SK-MEL-5 (cell line): ENCODE results near the gene FPGS. TPM values are rescaled to one million over a fixed set of nuclear protein-coding genes. Genes with fewer than 3 reads are reported as not detected.
"Not testable (repeated sequence)": the region's sequence is repeated elsewhere in the genome, so short reads cannot be mapped to it uniquely, and the experiment has no call there.

ENCODE experiments used
- DNase-seq: peaks from one replicate; pipeline ENCODE4 v3.0.0-alpha.2; 2016; ENCODE audit warnings: low read depth, low spot score
- in situ Hi-C: cut with HindIII; loops from 2 replicates; pipeline ENCODE4 v1.10.0; 2016; ENCODE audit warnings: low sequenced_read_pairs, high pct_unique_total_duplicates, low pct_unique_long_range_greater_than_20kb
- total RNA-seq: library from RNA; depleted of rRNA; stranded (reverse); fragments of >200 nt; shearing (Covaris generic); gene quantifications from 2 replicates; pipeline ENCODE4 v1.2.3, GENCODE V29; 2014

FPGS gene
- total RNA-seq, 1 experiment from 2014 or later, result 45.2 TPM

DNA sequence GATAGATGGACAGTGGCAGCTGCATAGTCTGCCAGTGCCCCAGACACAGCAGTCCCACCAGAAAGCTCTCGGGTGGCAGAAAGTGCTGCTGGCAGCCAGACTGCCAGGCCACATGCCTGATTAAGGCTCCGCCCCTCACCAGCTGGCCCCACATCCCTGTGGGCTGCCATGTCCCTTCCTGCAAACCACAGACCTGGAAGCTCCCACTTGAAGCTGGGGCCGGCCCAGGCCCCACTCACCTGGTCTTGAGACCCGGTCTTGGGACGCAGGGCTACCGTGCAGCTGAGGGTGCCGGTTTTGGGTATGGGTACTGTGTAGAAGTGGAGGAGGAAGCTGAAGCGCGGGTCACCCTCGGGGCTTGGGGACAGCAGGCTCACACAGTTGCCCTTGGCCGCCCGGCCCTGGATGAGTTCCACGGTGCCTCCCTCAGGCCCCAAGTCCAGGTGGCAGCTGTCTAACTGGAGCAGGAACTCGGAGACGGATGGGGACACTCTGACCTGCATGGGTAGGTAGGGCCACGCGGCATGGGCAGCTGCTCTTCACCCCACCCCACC, 15.3 kb downstream of the FPGS start:
- DNase-seq, result no peak
- in situ Hi-C loops, result no loop called here

GRCh38 chr9:127818574-127818973, 15.9 kb downstream of the FPGS start:
- no peak for DNase-seq
- in situ Hi-C loops, result no loop called here

GRCh38 chr9:127822108-127822507, 19.4 kb downstream of the FPGS start:
- in situ Hi-C loops, result no loop called here
- DNase-seq, result no peak

DNA sequence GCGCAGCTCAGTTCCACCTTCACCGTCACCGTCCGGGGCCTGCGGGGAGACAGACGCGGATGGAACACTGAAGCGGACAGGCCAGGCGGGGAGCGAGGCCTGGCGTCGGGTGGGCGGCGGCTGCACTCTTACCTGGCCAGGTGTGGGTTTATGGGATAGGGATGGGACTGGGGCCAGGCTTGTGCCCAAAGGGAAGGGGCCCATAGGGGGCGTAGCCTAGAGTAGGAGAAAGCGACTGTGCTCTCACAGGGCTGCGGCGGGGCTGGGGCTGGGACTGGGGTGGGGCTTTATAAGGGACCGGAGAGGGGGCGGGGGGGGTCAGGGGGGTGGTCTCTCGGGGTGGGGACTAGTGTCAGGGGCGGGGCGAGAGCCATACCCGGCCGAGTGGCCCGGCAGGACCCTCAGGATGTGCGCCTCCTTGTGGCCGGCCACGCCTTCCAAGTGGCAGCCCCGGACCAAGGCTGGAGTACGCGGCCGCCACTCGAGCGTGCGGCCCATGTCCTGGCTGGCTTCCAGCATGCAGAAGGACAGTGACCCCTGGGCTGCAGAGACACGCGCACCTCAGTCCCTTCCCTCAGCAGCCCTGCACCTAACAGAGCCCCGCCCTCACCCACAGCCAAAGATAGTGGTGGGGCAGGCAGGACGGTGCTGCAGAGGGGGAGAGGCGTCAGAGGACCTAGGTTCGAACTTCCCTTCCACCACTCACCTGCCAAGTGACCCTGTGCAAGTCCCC, 22.8 kb downstream of the FPGS start:
- in situ Hi-C loops, result no loop called here
- peak; percentile 28 for DNase-seq

DNA sequence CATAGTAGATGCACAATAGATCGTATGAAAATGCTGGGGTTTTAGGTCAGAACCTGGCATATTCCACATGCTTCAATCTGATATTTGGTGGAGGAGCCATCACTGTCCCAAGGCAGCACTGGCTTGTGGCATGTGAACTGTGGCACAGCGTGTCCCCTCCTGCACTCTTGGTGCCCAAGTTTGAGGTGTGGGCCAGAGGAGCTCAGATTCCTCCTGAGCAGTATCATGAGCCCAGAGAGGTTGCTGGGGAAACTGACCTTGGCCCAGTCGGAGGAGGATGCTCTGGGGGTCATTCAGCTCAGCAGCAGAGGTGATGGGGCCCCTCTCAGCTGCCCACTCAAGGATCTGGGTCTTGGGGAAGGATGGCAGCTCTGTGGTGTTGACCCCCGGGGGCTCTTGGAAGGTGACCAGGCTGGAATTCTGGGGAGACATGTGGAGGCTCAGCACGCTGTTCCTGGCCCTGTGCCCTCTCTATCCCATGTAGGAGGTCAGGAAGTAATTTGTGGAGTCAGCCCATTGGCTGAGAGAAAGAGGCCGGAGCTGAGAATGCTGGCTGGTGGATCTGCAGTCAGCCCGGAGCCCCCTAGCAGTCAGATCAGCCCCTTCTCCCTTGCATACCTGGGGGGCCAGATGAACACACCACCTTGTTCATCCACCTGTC, 23.7 kb downstream of the FPGS start:
- no peak for DNase-seq
- in situ Hi-C loops, result no loop called here

GRCh38 chr9:127828262-127829031, 25.8 kb downstream of the FPGS start:
- in situ Hi-C loops, result no loop called here
- no peak for DNase-seq

DNA sequence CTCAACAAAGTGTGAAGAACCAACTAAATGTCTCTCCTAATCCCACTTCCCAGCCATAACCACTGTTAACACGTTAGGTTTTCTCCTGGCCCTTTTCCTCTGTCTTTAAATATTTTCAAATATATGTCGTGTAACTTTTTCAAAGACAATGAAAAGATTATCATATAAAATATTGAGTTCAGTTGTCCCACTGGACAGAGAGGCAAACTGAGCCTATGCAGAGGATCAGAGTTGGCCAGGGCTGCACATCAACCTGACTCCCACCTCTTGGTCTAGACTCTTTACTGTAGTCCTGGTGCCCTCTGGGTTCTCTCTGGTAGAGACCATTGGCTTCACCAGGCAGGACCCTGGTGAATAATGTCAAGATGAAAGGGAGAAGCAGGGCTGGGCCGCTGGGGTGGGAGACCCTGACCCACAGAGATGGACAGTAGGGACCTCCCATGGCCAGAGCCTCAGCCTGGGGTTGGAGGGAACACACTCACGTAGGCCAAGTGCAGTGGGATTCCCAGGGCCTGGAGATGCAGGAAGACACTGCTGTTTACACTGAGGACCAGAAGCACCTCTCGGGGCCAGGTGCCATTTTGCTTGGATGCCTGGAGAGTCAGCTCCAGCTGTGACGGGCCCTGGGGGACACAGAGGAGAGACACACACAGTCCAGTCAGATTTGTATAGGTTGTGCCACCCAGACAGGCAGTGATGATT, 26.7 kb downstream of the FPGS start:
- in situ Hi-C loops, result no loop called here
- no peak for DNase-seq

DNA sequence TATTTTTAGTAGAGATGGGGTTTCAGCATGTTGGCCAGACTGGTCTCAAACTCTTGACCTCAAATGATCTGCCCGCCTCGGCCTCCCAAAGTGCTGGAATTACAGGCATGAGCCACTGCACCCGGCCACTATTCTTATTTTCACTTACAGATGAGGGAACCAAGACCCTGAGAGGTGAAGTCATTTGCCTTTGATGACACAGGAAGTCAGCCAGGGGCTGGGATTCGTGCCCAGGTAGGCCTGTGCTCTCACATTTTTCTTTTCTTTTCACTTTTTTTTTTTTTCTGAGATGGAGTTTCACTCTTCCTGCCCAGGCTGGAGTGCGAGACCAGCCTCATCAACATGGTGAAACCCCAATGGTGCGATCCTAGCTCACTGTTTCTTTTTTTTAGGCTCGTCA, 29.6 kb downstream of the FPGS start:
- in situ Hi-C loops, result no loop called here
- DNase-seq, result no peak

- in situ Hi-C loops, result no loop called here
- DNase-seq, result no peak
These were observed 30.9 kb downstream of the FPGS start for GRCh38 chr9:127833555-127833954.

DNA sequence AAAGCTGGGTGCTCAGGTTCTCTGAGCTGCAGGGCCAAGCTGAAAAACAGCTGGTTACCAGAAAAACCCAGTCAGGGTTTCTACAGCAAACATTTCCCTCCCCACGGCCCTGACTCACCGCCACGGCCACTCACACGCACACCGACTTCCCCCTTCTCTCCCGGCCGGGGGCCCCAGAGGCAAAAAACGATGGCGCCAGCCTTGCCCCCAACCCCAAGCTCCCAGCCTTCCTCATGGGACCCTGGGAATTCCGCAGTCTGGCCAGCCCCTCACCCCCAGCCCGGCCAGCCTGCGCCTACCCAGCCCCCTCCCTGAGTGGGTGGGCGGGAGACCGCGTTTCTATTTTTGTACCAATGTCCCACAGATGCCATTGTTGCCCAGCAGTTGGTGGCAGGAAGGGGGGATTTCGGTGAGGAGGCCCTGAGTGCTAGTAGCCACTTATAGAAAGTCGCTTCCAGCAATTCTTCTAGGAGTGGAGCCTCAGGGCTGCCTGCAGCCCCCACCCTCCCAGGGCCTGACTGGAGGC, 33.4 kb downstream of the FPGS start:
- in situ Hi-C loops, result no loop called here
- no peak for DNase-seq

DNA sequence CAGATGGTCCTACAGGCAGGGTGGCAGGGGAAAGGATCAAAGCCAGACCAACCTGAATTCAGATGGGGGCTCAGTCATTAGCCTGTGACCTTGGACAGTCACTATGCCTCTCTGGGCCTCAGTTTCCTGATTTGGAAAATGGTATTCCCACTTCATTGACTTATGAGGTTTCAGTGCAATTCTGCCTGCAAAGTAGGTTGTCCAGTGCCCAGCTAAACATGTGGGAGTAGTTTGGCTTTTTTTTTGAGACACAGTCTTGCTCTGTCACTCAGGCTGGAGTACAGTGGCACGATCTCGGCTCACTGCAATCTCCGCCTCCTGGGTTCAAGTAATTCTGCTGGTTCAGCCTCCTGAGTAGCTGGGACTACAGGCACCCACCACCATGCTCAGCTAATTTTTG, 33.9 kb downstream of the FPGS start:
- in situ Hi-C loops, DNase-seq: not testable (repeated sequence)

DNA sequence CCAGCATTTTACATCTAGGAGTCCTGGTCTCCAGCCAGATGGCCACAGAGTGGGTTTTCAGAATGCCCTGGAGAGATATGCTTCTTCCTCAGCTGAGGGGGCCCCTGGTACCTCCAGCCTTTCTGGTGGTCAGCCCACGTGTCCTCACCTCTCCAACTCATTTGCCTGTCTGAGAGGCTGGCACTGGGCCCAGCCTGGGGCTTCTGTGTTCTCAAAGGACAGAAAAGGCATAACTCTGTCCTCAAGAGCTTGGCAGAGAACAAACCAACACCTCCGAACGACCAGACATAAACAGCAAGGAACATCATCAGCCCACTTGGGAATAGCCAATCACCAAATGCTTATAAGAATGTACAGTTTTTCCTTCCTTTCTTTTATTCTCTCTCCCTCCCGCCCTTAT, 34.7 kb downstream of the FPGS start:
- DNase-seq, result no peak
- in situ Hi-C loops, result no loop called here

- in situ Hi-C loops, result no loop called here
- no peak for DNase-seq
These were observed 35.8 kb downstream of the FPGS start for GRCh38 chr9:127838375-127839078.

GRCh38 chr9:127841087-127841835, 38.6 kb downstream of the FPGS start:
- in situ Hi-C loops, result no loop called here
- no peak for DNase-seq

GRCh38 chr9:127844821-127845359, 42.2 kb downstream of the FPGS start:
- in situ Hi-C loops, result no loop called here

DNA sequence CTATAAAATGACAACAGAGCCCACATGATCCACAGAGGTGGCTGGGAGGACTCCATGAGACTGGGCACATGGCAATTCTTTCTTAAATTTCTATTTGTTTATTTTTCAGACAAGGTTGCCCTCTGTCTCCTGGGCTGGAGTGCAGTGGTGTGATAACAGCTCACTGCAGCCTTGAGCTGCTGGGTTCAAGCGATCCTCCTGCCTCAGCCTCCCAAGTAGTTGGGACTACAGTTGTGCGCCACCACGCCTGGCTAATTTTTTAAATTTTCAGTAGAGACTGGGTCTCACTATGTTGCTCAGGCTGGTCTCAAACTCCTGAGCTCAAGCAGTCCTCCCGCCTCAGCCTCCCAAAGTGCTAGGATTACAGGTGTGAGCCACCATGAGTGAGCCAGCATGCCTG, 42.9 kb downstream of the FPGS start:
- in situ Hi-C loops, result not testable (repeated sequence)

More at GRCh38 chr9:127844821-127845359, 42.2 kb downstream of the FPGS start:
- DNase-seq, result no peak

More for the DNA sequence above, 42.9 kb downstream of the FPGS start:
- not testable (repeated sequence) for DNase-seq
